Body of pancreas (tissue), 4 donors: ENCODE measurements around the gene BCL11B. TPM values are rescaled to one million over a fixed set of nuclear protein-coding genes. Genes with fewer than 3 reads are reported as not detected.

ENCODE experiments used
- ATAC-seq: fragments of 150-250 bp; one replicate; pipeline ENCODE4 v1.9.1; 2016
- DNase-seq, 4 donors: peaks; one replicate each; pipeline ENCODE4 v3.0.0-alpha.2; 2019
- H3K27ac ChIP-seq, 4 donors: fragments of 200-600 bp; sonication (generic); 1 replicate in 3 of 4; 2 replicates in 1 of 4; pipeline versions ENCODE4 v1.5.1 to v1.6.1; 2016 to 2019; ENCODE audit warnings: mild to moderate bottlenecking in 1 of 4, mixed read lengths in 1 of 4, moderate library complexity in 1 of 4
- H3K27me3 ChIP-seq, 2 donors: fragments of 200-600 bp; sonication (generic); one replicate each; pipeline ENCODE4 v1.6.0; 2016; ENCODE audit warnings: mild to moderate bottlenecking in 1 of 2
- H3K36me3 ChIP-seq, 2 donors: fragments of 200-600 bp; sonication (generic); replicated peaks in 1 of 2; 2 replicates each; pipeline ENCODE4 v1.5.1; 2016; ENCODE audit warnings: low read depth in 2 of 2; ENCODE audit not compliant: insufficient read depth in 1 of 2
- H3K4me1 ChIP-seq: fragments of 200-600 bp; sonication (generic); one replicate; pipeline ENCODE4 v1.6.0; 2016
- H3K4me3 ChIP-seq, 2 donors: fragments of 200-600 bp; sonication (generic); 1 replicate in 1 of 2; 2 replicates in 1 of 2; pipeline ENCODE4 v1.5.1; 2016 to 2019
- H3K9me3 ChIP-seq, 3 donors: fragments of 200-600 bp; sonication (generic); 1 replicate in 2 of 3; 2 replicates in 1 of 3; pipeline ENCODE4 v1.5.1; 2016
- CTCF ChIP-seq, 7 experiments: fragments of 450-650 bp in 4 of 7; fragments of 200-600 bp in 3 of 7; sonication (generic) in 3 of 7; IDR thresholded peaks; one replicate each; pipeline ENCODE4 v1.5.1; 2016 to 2019; ENCODE audit warnings: antibody characterized with exemption in 7 of 7
- POLR2A ChIP-seq, 3 donors: fragments of 450-650 bp; IDR thresholded peaks; one replicate each; pipeline ENCODE4 v1.6.1; 2016; ENCODE audit warnings: antibody characterized with exemption in 3 of 3, mild to moderate bottlenecking in 2 of 3
- WGBS, 2 donors: methylation state at CpG; one replicate each; pipeline ENCODE4 v1.1.5; 2017; 5-methylcytosine and 5-hydroxymethylcytosine counted together
- intact Hi-C: fragments of 100-400 bp; cut with DNase I; formaldehyde crosslinking; loops from one replicate; pipeline ENCODE4 v1.15.1; 2023
- total RNA-seq, 2 donors: library from RNA; depleted of rRNA; stranded (reverse); fragments of >200 nt; gene quantifications; one replicate each; pipeline ENCODE4 v1.1.0, GENCODE V29; 2016

BCL11B gene
- total RNA-seq, 2 donors from 2014 or later: 0.78 TPM; not detected in 1

- ATAC-seq: no peak
- WGBS, 2 donors: 73 to 76% methylated on average over 22 of the region's 22 CpGs
Observed at GRCh38 chr14:99148861-99149610, 123.0 kb downstream of the BCL11B start.

GRCh38 chr14:99148131-99148530, 123.9 kb downstream of the BCL11B start:
- Histone ChIP-seq H3K27me3 (no peaks in the 10 kb centered on the region), H3K36me3 (no peaks in the 10 kb centered on the region), H3K4me1 (no peaks in the 10 kb centered on the region), H3K4me3 (no peak overlapping the region), H3K9me3 (no peaks in the 10 kb centered on the region), H3K27ac (no peak overlapping the region)
- DNase-seq (no peak), ATAC-seq (no peak)
- WGBS, 2 donors: 83 to 85% methylated on average over 8 of the region's 8 CpGs
- no peak for TF ChIP-seq CTCF (IDR thresholded peaks at IDR 0.05)
- no peak for TF ChIP-seq POLR2A (IDR thresholded peaks at IDR 0.05)
- intact Hi-C loops: no loop called here

More at GRCh38 chr14:99148861-99149610, 123.0 kb downstream of the BCL11B start:
- no peak for DNase-seq
- TF ChIP-seq POLR2A (IDR thresholded peaks at IDR 0.05) (no peak), CTCF (IDR thresholded peaks at IDR 0.05) (no peak)
- Histone ChIP-seq H3K4me1 (no peaks in the 10 kb centered on the region), H3K4me3 (no peak overlapping the region), H3K36me3 (no peaks in the 10 kb centered on the region), H3K9me3 (no peaks in the 10 kb centered on the region), H3K27ac (no peak overlapping the region), H3K27me3 (no peaks in the 10 kb centered on the region)
- intact Hi-C loops: no loop called here

DNA sequence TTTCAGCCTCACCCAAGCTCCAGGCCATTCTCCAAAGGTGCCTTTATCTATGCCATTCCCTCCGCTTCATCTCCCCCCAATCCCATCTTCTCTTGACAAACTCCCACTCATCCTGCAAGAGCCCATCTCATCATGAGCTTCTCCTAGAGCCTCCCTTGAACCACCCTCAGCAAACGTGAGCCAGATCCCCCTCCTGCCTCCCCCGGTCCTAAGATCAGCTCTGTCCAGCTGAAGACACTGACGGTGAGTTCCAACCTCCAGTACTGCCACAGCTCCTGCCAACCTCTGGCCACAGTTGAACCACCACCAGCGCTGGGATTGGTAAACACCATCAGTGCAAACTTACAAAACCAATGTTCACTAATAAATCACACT, 124.6 kb downstream of the BCL11B start:
- ATAC-seq (no peak), DNase-seq (no peak)
- Histone ChIP-seq H3K27ac (no peak overlapping the region), H3K27me3 (no peaks in the 10 kb centered on the region), H3K4me1 (no peaks in the 10 kb centered on the region), H3K9me3 (no peaks in the 10 kb centered on the region), H3K4me3 (no peak overlapping the region), H3K36me3 (no peaks in the 10 kb centered on the region)
- TF ChIP-seq POLR2A (IDR thresholded peaks at IDR 0.05) (no peak), CTCF (IDR thresholded peaks at IDR 0.05) (no peak)
- WGBS, 2 donors: 66 to 69% methylated on average over 5 of the region's 5 CpGs
- intact Hi-C loops: no loop called here

GRCh38 chr14:99146616-99147365, 125.2 kb downstream of the BCL11B start:
- no peak for TF ChIP-seq CTCF (IDR thresholded peaks at IDR 0.05)
- no peak for TF ChIP-seq POLR2A (IDR thresholded peaks at IDR 0.05)
- Histone ChIP-seq H3K9me3 (no peaks in the 10 kb centered on the region), H3K36me3 (no peaks in the 10 kb centered on the region), H3K27ac (no peak overlapping the region), H3K4me1 (no peaks in the 10 kb centered on the region), H3K27me3 (no peaks in the 10 kb centered on the region), H3K4me3 (no peak overlapping the region)
- intact Hi-C loops: no loop called here
- DNase-seq: no peak
- no peak for ATAC-seq
- WGBS, 2 donors: 77 to 85% methylated on average over 27 of the region's 27 CpGs
